SK-N-SH (cell line): ENCODE results near the gene RAB3A. TPM values are rescaled to one million over a fixed set of nuclear protein-coding genes. Genes with fewer than 3 reads are reported as not detected.

Experiments
- CTCF ChIA-PET: fragments of 300-600, 350-600 bp; formaldehyde crosslinking; extraction: SDS; loops from one replicate; lab custom pipeline; 2021; lab: Yijun Ruan, JAX
- POLR2A ChIA-PET: fragments of 350-600 bp; sonication (Branson Sonifier 250); formaldehyde crosslinking; extraction: SDS; loops from one replicate; lab custom pipeline; 2020; ENCODE audit warnings: antibody characterized with exemption, inconsistent platforms; lab: Yijun Ruan, JAX
- DNase-seq: peaks from one replicate; pipeline ENCODE4 v3.0.0; 2012
- H2AFZ ChIP-seq: fragments of 200-600 bp; sonication (generic); 2 replicates; pipeline ENCODE4 v1.8.1; 2016; ENCODE audit warnings: antibody characterized with exemption, mild to moderate bottlenecking, low read depth
- H3F3A ChIP-seq: fragments of 200-600 bp; sonication (generic); replicated peaks from 2 replicates; pipeline ENCODE3; 2016; ENCODE audit warnings: antibody characterized with exemption, mild to moderate bottlenecking; ENCODE audit not compliant: insufficient read depth
- H3K27ac ChIP-seq, 2 experiments: fragments of 200-500 bp in 1 of 2; fragments of 200-600 bp in 1 of 2; sonication (Bioruptor generic) in 1 of 2; sonication (generic), shearing (Covaris generic) in 1 of 2; 2 replicates each; pipeline versions ENCODE4 v1.5.1 to v1.6.1; 2014 to 2016; ENCODE audit warnings: low read depth in 2 of 2, inconsistent platforms in 1 of 2, low read length in 1 of 2, mild to moderate bottlenecking in 1 of 2, mixed read lengths in 1 of 2
- H3K27me3 ChIP-seq: fragments of 200-600 bp; sonication (generic), shearing (Covaris generic); 2 replicates; pipeline ENCODE4 v1.6.1; 2016; ENCODE audit warnings: mixed run types; ENCODE audit not compliant: insufficient read depth
- H3K36me3 ChIP-seq, 2 experiments: fragments of 200-500 bp in 1 of 2; fragments of 200-600 bp in 1 of 2; sonication (Bioruptor generic) in 1 of 2; sonication (generic) in 1 of 2; replicated peaks in 1 of 2; 2 replicates each; pipeline versions ENCODE3 to v1.5.1; 2014 to 2016; ENCODE audit warnings: low read length in 1 of 2, mild to moderate bottlenecking in 1 of 2; ENCODE audit not compliant: insufficient read depth in 2 of 2, control insufficient read depth in 1 of 2
- H3K4me1 ChIP-seq, 2 experiments: fragments of 200-500 bp in 1 of 2; fragments of 200-600 bp in 1 of 2; sonication (Bioruptor generic) in 1 of 2; sonication (generic), shearing (Covaris generic) in 1 of 2; 2 replicates each; pipeline versions ENCODE4 v1.5.1 to v1.6.1; 2014 to 2016; ENCODE audit warnings: low read depth in 1 of 2, low read length in 1 of 2, mixed run types in 1 of 2; ENCODE audit not compliant: insufficient read depth in 2 of 2, control insufficient read depth in 1 of 2
- H3K4me2 ChIP-seq: fragments of 200-600 bp; sonication (generic), shearing (Covaris generic); 2 replicates; pipeline ENCODE4 v1.6.1; 2017; ENCODE audit warnings: mixed run types
- H3K4me3 ChIP-seq, 2 experiments: fragments of 200-500 bp in 1 of 2; fragments of 200-600 bp in 1 of 2; sonication (Bioruptor generic) in 1 of 2; sonication (generic), shearing (Covaris generic) in 1 of 2; 2 replicates each; pipeline versions ENCODE4 v1.5.1 to v1.8.1; 2014 to 2016; ENCODE audit warnings: low read depth in 2 of 2, inconsistent platforms in 1 of 2, low read length in 1 of 2, mild to moderate bottlenecking in 1 of 2, mixed read lengths in 1 of 2, moderate library complexity in 1 of 2
- H3K79me2 ChIP-seq: fragments of 200-600 bp; sonication (generic); 2 replicates; pipeline ENCODE4 v1.8.1; 2017; ENCODE audit warnings: mild to moderate bottlenecking; ENCODE audit not compliant: insufficient read depth
- H3K9ac ChIP-seq: fragments of 200-600 bp; sonication (generic); 2 replicates; pipeline ENCODE4 v1.6.1; 2017; ENCODE audit warnings: mixed run types
- H3K9me2 ChIP-seq: fragments of 200-600 bp; sonication (generic); 2 replicates; pipeline ENCODE4 v1.6.1; 2017; ENCODE audit warnings: mixed run types
- H3K9me3 ChIP-seq: fragments of 200-600 bp; sonication (generic); 2 replicates; pipeline ENCODE4 v1.6.1; 2017; ENCODE audit warnings: mixed run types, mild to moderate bottlenecking, moderate library complexity
- H4K20me1 ChIP-seq: fragments of 200-600 bp; sonication (generic); 2 replicates; pipeline ENCODE4 v1.6.1; 2017; ENCODE audit warnings: mild to moderate bottlenecking, mixed run types; ENCODE audit not compliant: insufficient read depth
- CHD2 ChIP-seq: fragments of 150-350 bp; IDR thresholded peaks from 2 replicates; pipeline ENCODE4 v1.6.1; 2018; ENCODE audit warnings: low read length; ENCODE audit not compliant: partially characterized antibody
- CTCF ChIP-seq: fragments of 200-600 bp; sonication (generic); IDR thresholded peaks from 2 replicates; pipeline ENCODE4 v1.6.1; 2017; ENCODE audit warnings: antibody characterized with exemption, mild to moderate bottlenecking, moderate library complexity
- ELF1 ChIP-seq: IDR thresholded peaks from 2 replicates; pipeline ENCODE4 v1.4.0; 2012
- FOXM1 ChIP-seq: IDR thresholded peaks from 2 replicates; pipeline ENCODE4 v1.4.0; 2012; ENCODE audit warnings: low read depth, mild to moderate bottlenecking
- GATA2 ChIP-seq: sonication (generic); formaldehyde crosslinking; IDR thresholded peaks from 2 replicates; pipeline ENCODE4 v1.5.0; 2020; ENCODE audit warnings: mild to moderate bottlenecking, missing genetic modification reagents
- PBX3 ChIP-seq: IDR thresholded peaks from 2 replicates; pipeline ENCODE4; 2012
- POLR2AphosphoS5 ChIP-seq: IDR thresholded peaks from 2 replicates; pipeline ENCODE4 v1.6.1; 2012; ENCODE audit warnings: low read depth, low read length
- REST ChIP-seq: IDR thresholded peaks from 2 replicates; pipeline ENCODE4 v1.6.1; 2012; ENCODE audit warnings: mild to moderate bottlenecking, low read depth, low read length, moderate library complexity
- SIN3A ChIP-seq: IDR thresholded peaks from 2 replicates; pipeline ENCODE4 v1.6.1; 2012; ENCODE audit warnings: low read depth, mild to moderate bottlenecking, low read length, moderate library complexity, borderline replicate concordance
- TEAD4 ChIP-seq: IDR thresholded peaks from 2 replicates; pipeline ENCODE4 v1.4.0; 2012; ENCODE audit warnings: mild to moderate bottlenecking, borderline replicate concordance; ENCODE audit not compliant: insufficient read depth
- USF1 ChIP-seq: IDR thresholded peaks from 2 replicates; pipeline ENCODE4 v1.4.0; 2012; ENCODE audit warnings: low read depth, borderline replicate concordance
- WGBS: methylation state at CpG from one replicate; pipeline ENCODE4 v1.1.6; 2017; ENCODE audit warnings: low lambda C conversion rate; 5-methylcytosine and 5-hydroxymethylcytosine counted together
- polyA plus RNA-seq, 3 experiments: library from polyadenylated mRNA; depleted of rRNA; stranded (reverse); fragments of >200 nt; gene quantifications; 2 replicates each; pipeline ENCODE4 v1.2.3, GENCODE V29; 2012

The RAB3A gene
- polyA plus RNA-seq, 1 of the 3 experiments (the other 2 are of a cell fraction): 9.7 TPM

- H3K4me1 ChIP-seq: peaks cover 0 to 11% of the 10 kb centered on the region in 2 experiments; a peak in 1 of 4 replicates
- no peaks in the 10 kb centered on the region for H3K9me3 ChIP-seq
- H3K36me3 ChIP-seq: no peaks in the 10 kb centered on the region
- POLR2A ChIA-PET: interaction anchor here (0.9 to 1.8 kb wide), 4 partner anchors 8 to 184 kb away, joined by 3 to 7 read pairs (median 4); no protein-coding TSS in a partner anchor
- no peak overlapping the region for H2AFZ ChIP-seq
- H3K4me2 ChIP-seq: no peak overlapping the region; the same call in 1 of the 2 replicates
- TF ChIP-seq SIN3A: no peak
- TF ChIP-seq CHD2: peak; percentile 53
- TF ChIP-seq REST: no peak
- TF ChIP-seq, all 33 proteins: peak for 1
- WGBS: 13% methylated on average over 18 of the region's 46 CpGs
- H4K20me1 ChIP-seq: no peaks in the 10 kb centered on the region
- H3K4me3 ChIP-seq: peak overlapping the region; percentile 35 to 42; a peak in 3 of 4 replicates
- H3F3A ChIP-seq: no peaks in the 10 kb centered on the region
- no peaks in the 10 kb centered on the region for H3K27me3 ChIP-seq
- H3K27ac ChIP-seq: no peak overlapping the region; a peak in 1 of 4 replicates
- CTCF ChIA-PET: interaction anchor here (0.8 to 4.6 kb wide), 18 partner anchors 11 to 942 kb away, joined by 3 to 82 read pairs (median 6); partner anchors contain the start of genes LSM4, MPV17L2, RAB3A and SSBP4
- peak; percentile 95 for DNase-seq
- no peaks in the 10 kb centered on the region for H3K79me2 ChIP-seq
- no peak overlapping the region for H3K9ac ChIP-seq
- no peaks in the 10 kb centered on the region for H3K9me2 ChIP-seq
Observed at GRCh38 chr19:18232540-18233223, 28.8 kb upstream of the RAB3A start.

GRCh38 chr19:18231775-18232174 is 27.9 kb upstream of the RAB3A start:
- POLR2A ChIA-PET: interaction anchor here (1.8 kb wide), 1 partner anchor 185 kb away, joined by 6 read pairs; no protein-coding TSS in a partner anchor
- no peaks in the 10 kb centered on the region for H3K9me3 ChIP-seq
- H3K4me2 ChIP-seq: no peak overlapping the region
- peaks cover 0 to 11% of the 10 kb centered on the region in 2 experiments; a peak in 1 of 4 replicates for H3K4me1 ChIP-seq
- CTCF ChIA-PET: interaction anchor here (1.2 to 4.6 kb wide), 10 partner anchors 10 to 90 kb away, joined by 3 to 82 read pairs (median 15); partner anchors contain the start of genes LSM4 and MPV17L2
- no peaks in the 10 kb centered on the region for H3F3A ChIP-seq
- H4K20me1 ChIP-seq: no peaks in the 10 kb centered on the region
- no peaks in the 10 kb centered on the region for H3K27me3 ChIP-seq
- 41% methylated on average over 4 of the region's 4 CpGs for WGBS
- no peak for DNase-seq
- TF ChIP-seq USF1 (no peak), ELF1 (no peak), FOXM1 (no peak), GATA2 (CRISPR knock-in tag) (no peak), CHD2 (no peak), POLR2AphosphoS5 (no peak), PBX3 (no peak), TEAD4 (no peak), CTCF (no peak)
- no peak overlapping the region for H2AFZ ChIP-seq
- no peaks in the 10 kb centered on the region for H3K9me2 ChIP-seq
- no peaks in the 10 kb centered on the region for H3K36me3 ChIP-seq
- no peak overlapping the region for H3K9ac ChIP-seq
- H3K79me2 ChIP-seq: no peaks in the 10 kb centered on the region
- no peak overlapping the region for H3K4me3 ChIP-seq
- H3K27ac ChIP-seq: no peak overlapping the region
